Ishikawa (cell line): Measurements from ENCODE around the gene ARX.

Experiments used
- CREB1 ChIP-seq: IDR thresholded peaks from 2 replicates; pipeline ENCODE4 v1.6.1; 2012; ENCODE audit warnings: low read depth
- RAD21 ChIP-seq: IDR thresholded peaks from 2 replicates; pipeline ENCODE4 v1.6.1; 2012; ENCODE audit warnings: low read depth
- YY1 ChIP-seq: IDR thresholded peaks from 2 replicates; pipeline ENCODE4 v1.6.1; 2012; ENCODE audit warnings: low read depth
- ZBTB7A ChIP-seq: IDR thresholded peaks from 2 replicates; pipeline ENCODE4 v1.6.1; 2012; ENCODE audit warnings: low read depth
- TF ChIP-seq, protein P1 (sequence below): IDR thresholded peaks from 2 replicates; pipeline ENCODE4 v1.6.1; 2012

DNA sequence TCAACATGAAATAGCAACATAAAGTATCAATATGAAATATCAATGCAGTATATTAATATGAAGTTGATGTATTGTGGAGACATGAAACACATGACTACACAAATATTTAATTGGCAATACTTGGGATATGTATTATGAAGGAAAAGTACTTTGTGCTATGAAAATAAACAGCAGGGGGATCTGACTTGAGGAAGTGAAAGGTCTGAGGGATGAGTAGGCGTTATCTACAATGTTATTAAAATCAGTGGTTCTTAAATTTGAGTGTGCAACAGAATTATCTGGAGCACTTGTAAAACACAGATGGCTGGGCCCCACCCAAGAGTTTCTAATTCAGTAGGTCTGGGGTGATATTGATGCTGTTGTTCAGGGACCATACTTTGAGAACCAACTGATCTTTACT, 27.4 kb upstream of the ARX start:
- TF ChIP-seq YY1 (no peak), ZBTB7A (no peak), CREB1 (no peak), RAD21 (no peak)
- TF ChIP-seq, protein P1, sequence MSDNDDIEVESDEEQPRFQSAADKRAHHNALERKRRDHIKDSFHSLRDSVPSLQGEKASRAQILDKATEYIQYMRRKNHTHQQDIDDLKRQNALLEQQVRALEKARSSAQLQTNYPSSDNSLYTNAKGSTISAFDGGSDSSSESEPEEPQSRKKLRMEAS = no peak
